GM18873 (cell line): ENCODE data around the gene MLX.
"Not testable (repeated sequence)": the region's sequence is repeated elsewhere in the genome, so short reads cannot be mapped to it uniquely, and the experiment has no call there.

Experiments used
- ATAC-seq: cut with Tn5 transposase; IDR thresholded peaks from one replicate; pipeline ENCODE4 v1.9.1; 2021; ENCODE audit warnings: mild to moderate bottlenecking, moderate library complexity, moderate number of reproducible peaks; ENCODE audit not compliant: unreplicated experiment, low FRiP score

The MLX gene

GRCh38 chr17:42554250-42555121, 12.4 kb upstream of the MLX start:
- ATAC-seq, result no peak

GRCh38 chr17:42555122-42555622, 11.7 kb upstream of the MLX start:
- no peak for ATAC-seq

DNA sequence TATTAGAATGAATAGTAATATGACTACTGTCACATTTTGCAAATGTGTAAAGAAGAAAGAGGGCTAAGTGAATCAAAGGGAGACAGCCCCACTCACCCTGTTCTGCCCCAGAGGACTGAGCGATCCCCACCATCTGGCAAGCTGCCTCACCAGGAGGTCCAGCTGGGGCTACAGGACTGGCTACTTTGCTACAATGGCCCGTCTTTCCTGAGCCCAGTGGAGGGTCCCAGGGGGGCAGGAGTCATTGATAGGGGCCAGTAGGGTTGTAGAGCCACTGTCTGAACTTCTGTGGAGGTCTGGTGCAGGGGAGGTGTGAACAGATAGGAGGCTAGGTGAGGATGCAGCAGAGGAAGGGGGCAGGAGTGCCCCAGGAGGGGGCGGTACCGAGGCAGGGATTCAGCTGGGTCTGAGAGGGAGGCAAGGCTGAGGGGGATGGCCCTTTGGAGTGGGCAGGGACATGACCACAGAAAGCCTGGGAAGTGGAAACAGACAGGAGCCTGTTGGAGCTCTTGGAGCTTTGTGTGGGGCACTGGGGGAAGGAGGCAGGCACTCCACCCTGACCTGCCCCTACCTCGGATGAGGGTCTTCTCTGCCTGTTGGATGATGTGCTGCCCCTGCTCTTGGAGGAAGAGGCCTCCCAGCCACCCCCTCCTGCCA, 10.8 kb upstream of the MLX start:
- not testable (repeated sequence) for ATAC-seq

- ATAC-seq, result no peak
These were observed 7.8 kb upstream of the MLX start for GRCh38 chr17:42559075-42559474.

DNA sequence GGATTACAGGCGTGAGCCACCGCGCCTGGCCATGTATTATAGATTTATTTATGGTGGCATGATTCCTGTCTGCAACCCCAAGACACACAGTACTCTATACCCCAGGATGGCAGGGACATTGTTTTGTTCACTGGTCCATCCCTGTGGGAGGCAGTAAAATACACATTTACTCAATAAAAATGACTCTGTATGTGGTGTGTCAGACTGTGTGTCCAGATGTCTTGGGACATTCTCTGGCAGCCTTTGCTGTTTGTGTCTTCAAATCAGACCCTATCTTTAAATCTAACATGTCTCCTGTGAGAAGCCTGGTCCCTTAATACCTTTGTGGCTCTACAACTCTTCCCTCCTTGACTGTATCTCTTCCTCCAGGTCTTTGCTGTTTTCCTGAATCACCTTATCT, 6.7 kb upstream of the MLX start:
- no peak for ATAC-seq

DNA sequence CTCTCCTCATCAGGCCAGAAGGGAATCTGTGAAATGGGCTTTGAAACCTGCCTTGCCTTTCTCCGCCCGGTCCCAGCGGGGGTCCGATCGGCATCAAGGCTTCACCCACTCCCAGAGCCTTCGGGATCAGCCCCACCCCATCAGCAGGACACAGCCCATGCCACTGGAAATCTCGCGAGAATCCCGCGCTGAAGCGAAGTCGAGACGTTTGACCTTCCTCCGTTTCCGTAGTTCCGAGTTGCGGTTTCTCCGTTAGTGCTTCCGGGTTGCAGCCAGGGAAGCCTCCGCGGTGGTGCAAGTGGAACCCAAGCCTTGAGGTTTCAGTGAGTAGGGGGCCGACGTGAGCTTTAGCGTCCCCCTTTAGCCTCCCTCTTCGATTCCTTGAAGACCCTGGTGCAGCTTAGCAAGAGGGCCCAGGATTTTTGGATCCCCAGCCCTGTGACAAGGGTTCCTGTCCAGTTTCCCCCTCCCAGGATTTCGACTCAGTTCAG, 5.0 kb upstream of the MLX start, which contains the start of gene COASY:
Gene COASY, plus strand, starts transcription at position 252 of the 491 bp plus-strand sequence. CDS start 475 bp downstream, outside the sequence.
- no peak for ATAC-seq

- no peak for ATAC-seq
These were observed 4.3 kb upstream of the MLX start for GRCh38 chr17:42562388-42563142.

GRCh38 chr17:42563143-42563509, 3.8 kb upstream of the MLX start:
- no peak for ATAC-seq

- no peak for ATAC-seq
These were observed 3.4 kb upstream of the MLX start for GRCh38 chr17:42563543-42563942.

DNA sequence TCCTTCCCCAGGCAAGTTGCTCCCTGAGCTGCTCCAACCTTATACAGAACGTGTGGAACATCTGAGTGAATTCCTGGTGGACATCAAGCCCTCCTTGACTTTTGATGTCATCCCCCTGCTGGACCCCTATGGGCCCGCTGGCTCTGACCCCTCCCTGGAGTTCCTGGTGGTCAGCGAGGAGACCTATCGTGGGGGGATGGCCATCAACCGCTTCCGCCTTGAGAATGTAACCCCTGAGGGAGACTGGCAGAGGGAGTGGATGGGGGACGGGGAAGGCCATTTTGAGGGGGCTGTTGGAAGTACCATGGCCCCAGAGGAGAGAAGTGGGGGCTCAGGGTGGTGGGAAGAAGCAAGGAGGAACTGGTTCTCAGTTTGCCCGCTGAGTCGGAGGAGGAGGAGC, 3.0 kb upstream of the MLX start:
- no peak for ATAC-seq

DNA sequence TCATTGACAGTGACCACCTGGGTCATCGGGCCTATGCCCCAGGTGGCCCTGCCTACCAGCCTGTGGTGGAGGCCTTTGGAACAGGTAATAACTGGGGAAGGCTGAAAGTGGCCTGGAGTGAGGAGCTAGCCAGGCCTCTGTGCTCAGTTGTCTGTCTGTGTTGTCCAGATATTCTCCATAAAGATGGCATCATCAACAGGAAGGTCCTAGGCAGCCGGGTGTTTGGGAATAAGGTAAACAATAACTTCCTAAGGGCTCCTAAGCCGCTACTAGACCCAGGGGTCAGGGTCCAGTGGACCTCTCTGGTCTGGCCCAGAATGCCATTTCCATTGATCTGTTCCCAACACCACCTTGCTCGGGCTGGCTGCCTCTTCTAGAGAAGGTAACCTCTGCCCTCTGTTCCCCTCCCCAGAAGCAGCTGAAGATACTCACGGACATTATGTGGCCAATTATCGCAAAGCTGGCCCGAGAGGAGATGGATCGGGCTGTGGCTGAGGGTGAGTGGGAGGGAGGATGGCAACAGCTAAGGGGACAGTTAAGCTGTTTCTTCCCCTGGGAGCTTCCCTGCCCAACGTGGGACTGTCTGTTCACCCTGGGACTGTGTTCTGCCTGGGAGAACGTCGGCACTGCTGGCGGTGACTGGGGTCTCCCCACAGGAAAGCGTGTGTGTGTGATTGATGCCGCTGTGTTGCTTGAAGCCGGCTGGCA, 1.9 kb upstream of the MLX start:
- ATAC-seq, result no peak

- ATAC-seq, result no peak
These were observed 1.2 kb upstream of the MLX start for GRCh38 chr17:42565523-42566214.

- no peak for ATAC-seq
These were observed 551 bp upstream of the MLX start for GRCh38 chr17:42566215-42566882.

- ATAC-seq, result no peak
These were observed 1.6 kb downstream of the MLX start for GRCh38 chr17:42568341-42569111.

DNA sequence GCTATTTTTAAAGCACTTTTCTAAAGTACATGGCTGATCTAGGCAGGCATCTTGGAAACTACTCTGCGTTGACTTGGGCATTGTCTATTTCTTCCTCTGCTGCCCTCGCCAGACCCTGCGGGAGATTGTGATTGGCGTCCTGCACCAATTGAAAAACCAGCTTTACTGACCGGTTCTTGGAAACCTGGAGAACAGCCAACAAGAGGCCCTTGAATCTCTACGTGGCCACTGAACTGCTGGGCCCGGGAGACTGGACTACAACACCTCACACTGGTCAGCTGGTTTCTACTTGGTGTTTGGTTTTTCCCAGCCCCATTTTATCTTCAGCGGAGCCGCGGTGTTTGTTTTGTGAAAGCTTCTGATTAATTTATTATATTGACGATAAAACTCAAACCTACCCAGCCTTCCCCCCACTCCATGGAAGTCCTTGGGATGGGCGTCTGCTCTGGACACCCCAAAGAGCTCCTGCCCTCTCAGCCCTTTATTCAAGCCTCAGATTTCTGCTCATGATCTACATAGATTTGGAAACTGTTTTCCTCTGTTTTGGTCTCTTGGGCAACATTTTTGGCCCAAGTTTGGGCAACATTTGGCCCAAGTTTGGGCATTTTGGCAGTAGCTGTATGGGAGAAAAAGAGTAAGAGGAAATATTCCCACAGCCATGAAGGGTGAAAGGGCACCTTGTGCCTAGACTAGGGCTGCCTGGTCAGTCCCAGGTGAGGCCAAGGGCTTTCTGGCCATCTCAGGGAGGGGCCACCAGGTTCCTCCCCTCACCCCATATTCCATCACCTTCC, 4.7 kb downstream of the MLX start:
- no peak for ATAC-seq

DNA sequence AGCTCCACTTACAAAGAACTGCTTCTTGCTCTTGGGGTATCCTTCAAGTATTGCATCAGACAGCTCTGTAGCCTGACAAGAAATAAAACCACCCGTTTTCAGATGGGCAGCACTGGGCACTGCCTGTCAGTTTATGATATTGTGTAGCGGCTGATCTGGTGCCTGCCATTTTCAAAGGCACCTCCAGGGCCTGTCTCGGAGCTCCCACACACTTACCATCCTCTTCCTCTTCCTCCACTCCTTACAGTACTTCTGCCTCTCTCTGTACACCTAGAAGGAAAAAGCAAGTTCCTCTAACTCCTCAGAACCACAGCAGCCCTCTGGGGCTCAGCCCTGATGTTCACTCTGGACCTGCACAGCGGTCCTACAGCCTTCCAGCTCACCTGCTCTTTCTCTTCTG, 6.2 kb downstream of the MLX start:
- no peak for ATAC-seq

- no peak for ATAC-seq
These were observed 7.6 kb downstream of the MLX start for GRCh38 chr17:42574463-42574862.

DNA sequence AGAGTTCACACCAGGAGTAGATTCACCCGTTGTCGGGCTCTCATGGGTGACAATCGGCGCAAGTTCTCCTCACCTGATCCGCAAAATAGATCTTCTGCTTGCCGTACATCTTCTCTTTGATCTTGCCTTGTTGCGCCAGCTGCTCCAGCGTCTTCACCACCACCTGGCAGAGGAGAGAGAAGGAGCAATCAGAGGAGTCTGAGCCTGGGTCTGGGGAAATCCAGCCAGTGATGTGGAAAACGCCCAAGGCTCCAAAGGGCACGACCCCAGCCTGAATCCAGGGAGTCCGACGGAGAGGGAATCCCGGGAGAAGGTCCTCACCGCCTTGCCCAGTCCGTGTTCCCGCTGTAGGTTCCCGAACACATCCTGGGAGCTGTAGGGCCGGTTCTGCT, 10.2 kb downstream of the MLX start:
- no peak for ATAC-seq
